Activated CD8-positive, alpha-beta memory T cell treated with anti-CD3 and anti-CD28 coated beads, Interleukin-2, amount 50 U/mL, for 1 hour (primary cell): ENCODE results near the gene FLG2.
"Not testable (repeated sequence)": the region's sequence is repeated elsewhere in the genome, so short reads cannot be mapped to it uniquely, and the experiment has no call there.

Source experiments
- DNase-seq: peaks from one replicate; pipeline ENCODE4 v3.0.0-alpha.2; 2020; ENCODE audit errors: extremely low read depth

FLG2 gene

DNA sequence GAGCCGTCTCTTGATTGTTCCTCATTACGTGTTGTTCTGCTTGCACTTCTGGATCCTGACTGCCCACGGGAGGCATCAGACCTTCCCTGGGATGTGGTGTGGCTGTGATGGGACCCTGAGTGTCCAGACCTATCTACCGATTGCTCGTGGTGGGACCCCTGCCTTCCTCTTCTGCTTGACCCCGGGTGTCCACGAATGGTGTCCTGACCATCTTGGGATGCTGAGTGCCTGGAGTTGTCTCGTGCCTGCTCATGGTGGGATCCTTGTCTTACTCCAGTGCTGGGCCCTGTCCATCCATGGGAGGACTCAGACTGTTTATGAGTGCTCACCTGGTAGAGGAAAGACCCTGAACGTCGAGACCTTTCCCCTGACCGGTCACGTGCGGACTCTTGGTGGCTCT, 47.6 kb downstream of the FLG2 start:
- DNase-seq = not testable (repeated sequence)

DNA sequence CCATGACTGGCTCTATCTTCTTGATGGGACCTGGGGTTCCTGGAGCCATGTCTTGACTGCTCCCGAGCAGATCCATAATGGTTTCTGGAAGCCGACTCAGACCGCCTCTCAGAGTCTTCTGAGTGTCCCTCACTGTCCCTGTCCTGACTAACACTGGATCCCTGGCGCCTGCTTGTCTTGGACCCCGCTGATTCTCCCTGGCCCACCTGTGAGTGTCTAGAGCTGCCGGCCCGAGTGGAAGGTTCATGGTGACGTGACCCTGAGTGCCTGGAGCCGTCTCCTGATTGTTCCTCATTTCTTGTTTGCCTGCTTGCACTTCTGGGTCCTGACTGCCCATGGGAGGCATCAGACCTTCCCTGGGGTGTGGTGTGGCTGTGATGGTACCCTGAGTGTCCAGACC, 49.9 kb downstream of the FLG2 start:
- no peak for DNase-seq

DNA sequence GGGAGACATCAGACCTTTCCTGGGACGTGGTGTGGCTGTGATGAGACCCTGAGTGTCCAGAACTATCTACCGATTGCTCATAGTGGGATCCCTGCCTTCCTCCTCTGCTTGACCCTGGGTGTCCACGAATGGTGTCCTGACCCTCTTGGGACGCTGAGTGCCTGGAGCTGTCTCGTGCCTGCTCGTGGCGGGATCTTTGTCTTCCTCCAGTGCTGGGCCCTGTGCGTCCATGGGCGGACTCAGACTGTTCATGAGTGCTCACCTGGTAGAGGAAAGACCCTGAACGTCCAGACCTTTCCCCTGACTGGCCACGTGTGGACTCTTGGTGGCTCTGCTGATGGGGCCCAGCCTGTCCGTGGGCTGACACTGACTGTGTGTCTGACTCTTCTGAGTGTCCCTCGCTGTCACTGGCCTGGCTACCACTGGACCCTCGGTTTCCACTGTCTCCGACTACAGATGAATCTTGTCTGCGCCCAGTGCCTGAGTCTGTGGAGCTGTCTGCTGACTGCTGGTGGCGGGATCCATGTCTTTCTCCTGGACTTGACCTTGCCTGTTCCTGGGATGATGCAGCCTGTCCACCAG, 50.4 kb downstream of the FLG2 start:
- DNase-seq = not testable (repeated sequence)

DNA sequence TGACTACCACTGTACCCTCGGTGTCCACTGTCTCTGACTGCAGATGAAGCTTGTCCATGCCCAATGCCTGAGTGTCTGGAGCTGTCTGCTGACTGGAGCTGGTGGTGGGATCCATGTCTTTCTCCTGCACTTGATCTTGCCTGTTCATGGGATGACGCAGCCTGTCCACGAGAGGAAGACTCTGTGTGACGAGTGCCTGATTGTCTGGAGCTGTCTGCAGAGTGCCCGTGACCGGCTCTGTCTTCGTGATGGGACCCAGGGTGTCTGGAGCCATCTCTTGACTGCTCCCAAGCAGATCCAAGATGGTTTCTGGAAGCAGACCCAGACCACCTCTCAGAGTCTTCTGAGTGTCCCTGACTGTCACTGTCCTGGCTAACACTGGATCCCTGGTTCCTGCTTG, 51.0 kb downstream of the FLG2 start:
- DNase-seq = not testable (repeated sequence)

DNA sequence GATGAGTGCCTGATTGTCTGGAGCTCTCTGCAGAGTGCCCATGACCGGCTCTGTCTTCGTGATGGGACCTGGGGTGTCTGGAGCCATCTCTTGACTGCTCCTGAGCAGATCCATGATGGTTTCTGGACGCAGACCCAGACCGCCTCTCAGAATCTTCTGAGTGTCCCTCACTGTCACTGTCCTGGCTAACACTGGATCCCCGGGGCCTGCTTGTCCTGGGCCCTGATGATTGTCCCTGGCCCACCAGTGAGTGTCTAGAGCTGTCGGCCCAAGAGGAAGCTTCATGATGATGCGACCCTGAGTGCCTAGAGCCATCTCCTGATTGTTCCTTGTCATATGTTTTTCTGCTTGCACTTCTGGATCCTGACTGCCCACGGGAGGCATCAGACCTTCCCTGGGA, 51.8 kb downstream of the FLG2 start:
- DNase-seq = not testable (repeated sequence)

DNA sequence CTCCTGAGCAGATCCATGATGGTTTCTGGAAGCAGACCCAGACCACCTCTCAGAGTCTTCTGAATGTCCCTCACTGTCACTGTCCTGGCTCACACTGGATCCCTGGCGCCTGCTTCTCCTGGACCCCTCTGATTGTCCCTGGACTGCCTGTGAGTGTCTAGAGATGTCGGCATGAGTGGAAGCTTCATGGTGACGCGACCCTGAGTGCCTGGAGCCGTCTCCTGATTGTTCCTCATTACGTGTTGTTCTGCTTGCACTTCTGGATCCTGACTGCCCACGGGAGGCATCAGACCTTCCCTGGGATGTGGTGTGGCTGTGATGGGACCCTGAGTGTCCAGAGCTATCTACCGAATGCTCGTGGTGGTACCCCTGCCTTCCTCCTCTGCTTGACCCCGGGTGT, 53.7 kb downstream of the FLG2 start:
- not testable (repeated sequence) for DNase-seq

DNA sequence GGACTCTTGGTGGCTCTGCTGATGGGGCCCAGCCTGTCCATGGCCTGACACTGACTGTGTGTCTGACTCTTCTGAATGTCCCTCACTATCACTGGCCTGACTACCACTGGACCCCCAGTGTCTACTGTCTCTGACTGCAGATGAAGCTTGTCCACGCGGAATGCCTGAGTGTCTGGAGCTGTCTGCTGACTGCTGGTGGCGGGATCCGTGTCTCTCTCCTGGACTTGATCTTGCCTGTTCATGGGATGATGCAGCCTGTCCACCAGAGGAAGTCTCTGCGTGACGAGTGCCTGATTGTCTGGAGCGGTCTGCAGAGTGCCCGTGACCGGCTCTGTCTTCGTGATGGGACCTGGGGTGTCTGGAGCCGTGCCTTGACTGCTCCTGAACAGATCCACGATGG, 55.0 kb downstream of the FLG2 start:
- not testable (repeated sequence) for DNase-seq

DNA sequence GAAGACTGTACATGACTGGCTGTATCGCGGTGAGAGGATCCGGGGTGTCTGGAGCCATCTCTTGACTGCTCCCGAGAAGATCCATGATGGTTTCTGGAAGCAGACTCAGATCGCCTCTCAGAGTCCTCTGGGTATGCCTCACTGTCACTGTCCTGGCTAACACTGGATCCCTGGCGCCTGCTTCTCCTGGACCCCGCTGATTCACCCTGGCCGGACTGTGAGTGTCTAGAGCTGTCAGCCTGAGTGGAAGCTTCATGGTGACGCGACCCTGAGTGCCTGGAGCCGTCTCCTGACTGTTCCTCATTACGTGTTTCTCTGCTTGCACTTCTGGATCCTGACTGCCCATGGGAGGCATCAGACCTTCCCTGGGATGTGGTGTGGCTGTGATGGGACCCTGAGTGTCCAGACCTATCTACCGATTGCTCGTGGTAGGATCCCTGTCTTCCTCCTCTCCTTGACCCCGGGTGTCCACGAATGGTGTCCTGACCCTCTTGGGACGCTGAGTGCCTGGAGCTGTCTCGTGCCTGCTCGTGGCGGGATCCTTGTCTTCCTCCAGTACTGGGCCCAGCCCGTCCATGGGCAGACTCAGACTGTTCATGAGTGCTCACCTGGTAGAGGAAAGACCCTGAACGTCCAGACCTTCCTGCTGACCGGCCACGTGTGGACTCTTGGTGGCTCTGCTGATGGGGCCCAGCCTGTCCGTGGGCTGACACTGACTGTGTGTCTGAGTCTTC, 56.5 kb downstream of the FLG2 start:
- DNase-seq = not testable (repeated sequence)
